GM12865 (cell line): ENCODE data around the gene TBC1D22A.

Experiments
- DNase-seq: peaks from one replicate; pipeline ENCODE4 v3.0.0; 2010; ENCODE audit warnings: low read depth
- H3K4me3 ChIP-seq: 2 replicates; pipeline ENCODE4 v1.5.1; 2011; ENCODE audit warnings: mild to moderate bottlenecking, low read depth, low read length, control low read depth
- TF ChIP-seq, protein P1 (sequence below): IDR thresholded peaks from 2 replicates; pipeline ENCODE4 v1.5.1; 2011; ENCODE audit warnings: low read length, control low read depth, low read depth, inconsistent platforms; ENCODE audit not compliant: insufficient read depth; ENCODE audit errors: missing control alignments

The TBC1D22A gene

DNA sequence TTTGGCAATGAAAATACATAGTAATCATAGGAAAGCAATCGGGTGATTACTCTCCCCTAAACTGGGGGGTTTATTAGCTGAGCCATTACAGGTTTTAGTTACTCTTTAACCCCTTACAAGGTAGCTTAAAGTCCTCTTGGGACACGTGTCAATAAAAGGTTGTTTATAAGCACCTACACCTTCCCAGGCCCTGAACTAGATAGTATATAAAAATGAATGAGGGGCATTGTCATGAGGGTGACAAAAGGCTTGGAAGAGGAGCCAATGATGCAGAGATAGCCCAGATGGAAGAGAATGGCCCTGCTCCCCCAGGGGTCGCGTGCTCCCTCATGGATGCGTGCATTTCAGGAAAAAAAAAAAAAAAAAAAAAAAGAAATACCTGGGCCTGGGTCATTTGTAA is 276.9 kb downstream of the TBC1D22A start:
- H3K4me3 ChIP-seq, result no peak overlapping the region
- DNase-seq, result no peak
- TF ChIP-seq, protein P1, sequence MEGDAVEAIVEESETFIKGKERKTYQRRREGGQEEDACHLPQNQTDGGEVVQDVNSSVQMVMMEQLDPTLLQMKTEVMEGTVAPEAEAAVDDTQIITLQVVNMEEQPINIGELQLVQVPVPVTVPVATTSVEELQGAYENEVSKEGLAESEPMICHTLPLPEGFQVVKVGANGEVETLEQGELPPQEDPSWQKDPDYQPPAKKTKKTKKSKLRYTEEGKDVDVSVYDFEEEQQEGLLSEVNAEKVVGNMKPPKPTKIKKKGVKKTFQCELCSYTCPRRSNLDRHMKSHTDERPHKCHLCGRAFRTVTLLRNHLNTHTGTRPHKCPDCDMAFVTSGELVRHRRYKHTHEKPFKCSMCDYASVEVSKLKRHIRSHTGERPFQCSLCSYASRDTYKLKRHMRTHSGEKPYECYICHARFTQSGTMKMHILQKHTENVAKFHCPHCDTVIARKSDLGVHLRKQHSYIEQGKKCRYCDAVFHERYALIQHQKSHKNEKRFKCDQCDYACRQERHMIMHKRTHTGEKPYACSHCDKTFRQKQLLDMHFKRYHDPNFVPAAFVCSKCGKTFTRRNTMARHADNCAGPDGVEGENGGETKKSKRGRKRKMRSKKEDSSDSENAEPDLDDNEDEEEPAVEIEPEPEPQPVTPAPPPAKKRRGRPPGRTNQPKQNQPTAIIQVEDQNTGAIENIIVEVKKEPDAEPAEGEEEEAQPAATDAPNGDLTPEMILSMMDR, result no peak

DNA sequence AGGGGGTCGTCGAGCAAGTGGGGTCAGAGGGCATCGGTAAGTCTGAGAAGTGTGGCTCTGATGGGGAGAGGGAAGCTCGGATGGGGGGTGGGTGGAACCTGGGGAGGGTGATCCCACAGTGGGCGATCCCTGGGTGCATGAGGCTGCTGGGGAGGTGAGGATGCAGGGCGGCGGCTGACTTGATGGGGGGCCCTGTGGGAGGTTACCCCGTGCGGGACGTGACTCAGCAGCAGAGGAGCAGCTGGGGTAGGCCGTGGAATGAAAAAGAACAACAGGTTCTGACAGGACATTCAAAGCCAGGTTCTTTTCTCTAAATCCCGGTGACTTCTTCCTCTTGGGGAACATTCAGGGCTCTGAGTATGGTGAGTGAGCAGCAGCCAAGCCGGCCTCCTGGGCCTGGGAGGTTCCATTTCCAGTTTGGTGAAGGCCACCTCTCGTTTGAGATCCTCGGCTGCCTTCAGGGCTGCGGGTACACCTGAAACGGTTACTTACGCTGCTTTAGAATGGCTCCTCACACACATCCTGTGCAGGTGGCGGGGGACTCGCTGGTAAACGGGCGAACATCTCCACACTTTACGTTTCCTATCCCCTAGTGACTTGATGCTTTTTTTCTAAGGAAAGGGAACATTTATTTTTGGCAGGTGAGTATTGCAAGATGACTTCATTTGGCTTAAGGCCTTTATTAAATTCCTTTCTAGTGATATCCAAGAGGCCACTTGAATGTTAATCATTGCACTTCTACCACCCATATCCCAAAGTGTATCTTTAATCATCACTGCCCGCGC is 278.2 kb downstream of the TBC1D22A start:
- TF ChIP-seq, protein P1, result no peak
- DNase-seq, result no peak
- no peak overlapping the region for H3K4me3 ChIP-seq

DNA sequence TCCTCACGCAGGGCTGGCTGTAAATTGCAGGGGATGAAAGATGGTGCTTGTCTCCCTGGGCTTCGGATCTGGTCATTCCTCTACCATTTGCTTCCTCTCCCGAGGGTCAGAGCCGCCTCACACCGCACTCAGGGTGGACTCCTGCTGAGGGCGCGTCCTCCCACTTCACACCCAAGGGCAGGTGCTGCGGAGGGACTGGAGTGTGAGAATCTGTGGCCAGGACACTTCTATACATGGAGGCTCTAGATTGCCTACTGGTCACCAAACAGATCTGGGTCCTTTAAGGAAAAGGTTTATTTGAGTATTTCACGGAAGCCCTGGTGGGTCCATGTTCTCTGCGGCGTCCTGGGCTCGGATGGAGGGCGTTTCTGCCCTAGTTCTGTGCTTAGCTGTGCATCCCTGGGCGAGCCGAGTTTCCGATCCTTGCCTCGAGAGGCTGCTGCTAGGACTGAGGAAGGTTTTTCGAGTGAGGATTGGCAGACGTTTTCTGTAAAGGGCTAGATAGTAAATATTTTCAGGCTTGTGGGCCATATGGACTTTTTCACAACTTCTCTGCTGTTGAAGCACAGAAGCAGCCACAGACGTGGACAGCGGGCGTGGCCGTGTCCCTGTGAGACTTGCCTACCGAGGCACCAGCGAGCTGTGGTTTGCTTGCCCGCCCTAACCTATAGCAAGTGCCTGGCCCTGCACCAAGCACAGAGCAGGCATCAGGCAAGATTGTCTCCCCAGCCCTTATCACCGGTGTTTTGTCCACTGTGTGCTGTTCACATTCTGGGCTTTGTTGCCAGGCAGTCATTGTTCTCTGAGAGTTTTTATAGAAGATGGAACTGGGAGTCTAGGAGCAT is 279.0 kb downstream of the TBC1D22A start:
- no peak for DNase-seq
- no peak overlapping the region for H3K4me3 ChIP-seq
- TF ChIP-seq, protein P1, result no peak

DNA sequence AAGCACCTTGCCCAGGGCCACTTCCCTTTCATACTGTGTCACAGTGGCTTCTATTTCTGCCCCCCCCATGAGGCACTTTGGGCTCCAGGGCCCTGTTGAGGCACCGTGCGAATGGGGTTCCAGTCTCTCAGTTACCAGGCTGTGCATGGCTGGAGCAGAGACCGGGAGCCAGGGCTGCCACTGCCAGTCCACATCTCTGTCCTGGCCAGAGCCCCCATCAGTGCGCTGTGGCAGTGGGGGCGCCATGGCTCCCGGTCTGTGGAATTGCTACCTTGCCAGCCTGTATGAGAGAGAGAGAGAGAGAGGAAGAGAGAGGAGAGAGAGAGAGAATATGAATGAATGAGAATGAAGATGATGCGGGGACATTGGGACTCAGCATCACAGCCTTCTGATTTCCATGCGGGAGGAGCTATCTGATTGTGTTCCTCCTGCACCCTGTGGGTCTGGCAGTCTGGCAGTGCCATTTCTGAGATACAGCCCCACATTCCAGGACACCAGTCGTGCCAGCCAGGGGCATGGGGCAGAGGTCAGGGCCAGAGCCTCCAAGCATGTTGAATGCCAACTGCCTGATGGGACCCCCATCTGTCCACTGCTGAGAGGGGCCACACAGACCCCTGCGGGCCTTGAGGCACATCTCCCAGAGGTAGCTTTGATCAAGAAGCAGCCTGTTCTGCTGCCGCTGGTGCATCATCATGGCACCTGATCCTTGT is 279.8 kb downstream of the TBC1D22A start:
- no peak for DNase-seq
- TF ChIP-seq, protein P1, result no peak
- no peak overlapping the region for H3K4me3 ChIP-seq

DNA sequence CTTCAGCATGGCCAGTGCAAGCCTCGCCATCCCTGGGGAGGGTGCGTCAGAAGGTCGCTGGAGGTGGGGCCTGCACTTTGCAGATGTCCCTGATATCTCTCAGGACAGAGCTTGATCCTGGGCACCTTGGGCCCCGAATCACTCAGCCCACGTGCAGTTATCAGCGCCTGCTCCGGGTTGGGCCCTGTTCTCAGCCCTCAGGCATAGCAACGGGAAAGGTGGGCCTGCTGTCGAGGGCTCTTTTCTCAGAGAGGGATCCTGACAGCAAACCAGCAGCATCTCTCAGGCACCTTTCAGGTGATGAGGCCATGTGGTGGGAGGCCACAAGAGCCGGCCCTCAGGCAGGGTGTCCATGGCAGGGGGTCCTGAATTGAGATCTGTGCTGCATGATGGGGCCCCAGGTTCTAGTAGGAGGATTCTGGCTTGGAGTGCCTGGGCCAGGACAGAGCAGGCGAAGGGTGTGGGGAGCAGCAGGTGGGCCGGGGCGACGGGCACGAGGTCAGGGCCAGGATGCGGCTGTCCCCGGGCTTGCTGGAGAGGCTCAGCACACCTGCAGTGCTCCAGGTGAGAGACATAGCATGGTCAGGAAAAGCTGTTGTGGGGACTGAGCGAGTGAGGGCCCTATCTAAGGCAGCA is 280.5 kb downstream of the TBC1D22A start:
- TF ChIP-seq, protein P1, result no peak
- no peak for DNase-seq
- H3K4me3 ChIP-seq, result no peak overlapping the region
